SU-DHL-6 (cell line): ENCODE data around the gene NR2F6.
A peak's percentile ranks its signal among the peaks of the same experiment; 100 is the strongest.

Source experiments
- H2AFZ ChIP-seq: fragments of 200-600 bp; sonication (generic); 2 replicates; pipeline ENCODE4 v1.6.1; 2014; ENCODE audit warnings: low read depth, mild to moderate bottlenecking, moderate library complexity, mixed read lengths, antibody characterized with exemption, low read length; ENCODE audit not compliant: severe bottlenecking
- H3F3A ChIP-seq: fragments of 200-600 bp; shearing (Covaris generic); 2 replicates; pipeline ENCODE4 v1.6.0; 2016; ENCODE audit warnings: antibody characterized with exemption, mild to moderate bottlenecking; ENCODE audit not compliant: insufficient read depth
- H3K27ac ChIP-seq: fragments of 200-600 bp; sonication (generic); 2 replicates; pipeline ENCODE4 v1.5.1; 2016; ENCODE audit warnings: low read depth, mild to moderate bottlenecking, low read length, moderate library complexity, mixed read lengths
- H3K27me3 ChIP-seq: fragments of 200-600 bp; sonication (generic), shearing (Covaris generic); 2 replicates; pipeline ENCODE4 v1.6.0; 2014; ENCODE audit warnings: mild to moderate bottlenecking, low read length
- H3K36me3 ChIP-seq: fragments of 200-600 bp; sonication (generic); 2 replicates; pipeline ENCODE4 v1.6.1; 2014; ENCODE audit warnings: mild to moderate bottlenecking, low read length, mixed read lengths
- H3K4me2 ChIP-seq: fragments of 300-600, 200-600 bp; shearing (Covaris generic), sonication (generic); 2 replicates; pipeline ENCODE4 v1.6.0; 2014; ENCODE audit warnings: low read length, low read depth, mild to moderate bottlenecking; ENCODE audit not compliant: poor library complexity, severe bottlenecking
- H3K4me3 ChIP-seq: fragments of 200-600 bp; sonication (generic); 2 replicates; pipeline ENCODE4 v1.5.1; 2014; ENCODE audit warnings: antibody characterized with exemption, low read length, mild to moderate bottlenecking, mixed read lengths; ENCODE audit not compliant: insufficient read depth, poor library complexity, severe bottlenecking
- H3K79me2 ChIP-seq: fragments of 200-600 bp; sonication (generic); 2 replicates; pipeline ENCODE4 v1.6.1; 2014; ENCODE audit warnings: mild to moderate bottlenecking, low read length, moderate library complexity; ENCODE audit not compliant: insufficient read depth
- H3K9ac ChIP-seq: fragments of 200-600 bp; sonication (generic); 2 replicates; pipeline ENCODE4 v1.7.0; 2014; ENCODE audit warnings: mild to moderate bottlenecking, low read length
- H3K9me2 ChIP-seq: fragments of 200-600 bp; sonication (generic); replicated peaks from 2 replicates; pipeline ENCODE4 v1.6.1; 2014; ENCODE audit warnings: low read length; ENCODE audit not compliant: insufficient read depth
- H3K9me3 ChIP-seq: fragments of 200-600 bp; sonication (generic); 2 replicates; pipeline ENCODE4 v1.6.1; 2014; ENCODE audit warnings: low read length, mixed read lengths; ENCODE audit not compliant: insufficient read depth
- H4K20me1 ChIP-seq: fragments of 200-600 bp; sonication (generic); 2 replicates; pipeline ENCODE4 v1.6.1; 2014; ENCODE audit warnings: low read depth, mild to moderate bottlenecking, antibody characterized with exemption, low read length, moderate library complexity, mixed read lengths
- EZH2phosphoT487 ChIP-seq: fragments of 200-600 bp; sonication (generic), shearing (Covaris generic); conservative IDR thresholded peaks from 2 replicates; pipeline ENCODE4 v1.6.1; 2018; ENCODE audit warnings: mild to moderate bottlenecking, antibody characterized with exemption, low read length, moderate library complexity, mixed read lengths
- TF ChIP-seq, protein P1 (sequence below): fragments of 200-600 bp; sonication (generic); IDR thresholded peaks from one replicate; pipeline ENCODE4 v1.5.1; 2017; ENCODE audit warnings: antibody characterized with exemption, mild to moderate bottlenecking, low read length, moderate library complexity; ENCODE audit not compliant: insufficient read depth, poor library complexity, severe bottlenecking

Gene NR2F6

GRCh38 chr19:17292301-17293074, 46.8 kb upstream of the NR2F6 start:
- Histone ChIP-seq H3K9me2 (no peaks in the 10 kb centered on the region), H2AFZ (peak overlapping the region; percentile 52), H3K36me3 (no peaks in the 10 kb centered on the region), H3F3A (peaks cover 5% of the 10 kb centered on the region; the same call in 1 of the 2 replicates), H3K27me3 (no peaks in the 10 kb centered on the region), H3K9ac (peak overlapping the region; percentile 68), H3K9me3 (no peaks in the 10 kb centered on the region), H3K4me2 (peak overlapping the region; percentile 71), H3K4me3 (peak overlapping the region; percentile 71), H3K27ac (peak overlapping the region; percentile 62), H4K20me1 (no peaks in the 10 kb centered on the region), H3K79me2 (peaks cover 4% of the 10 kb centered on the region)
- TF ChIP-seq, protein P1, sequence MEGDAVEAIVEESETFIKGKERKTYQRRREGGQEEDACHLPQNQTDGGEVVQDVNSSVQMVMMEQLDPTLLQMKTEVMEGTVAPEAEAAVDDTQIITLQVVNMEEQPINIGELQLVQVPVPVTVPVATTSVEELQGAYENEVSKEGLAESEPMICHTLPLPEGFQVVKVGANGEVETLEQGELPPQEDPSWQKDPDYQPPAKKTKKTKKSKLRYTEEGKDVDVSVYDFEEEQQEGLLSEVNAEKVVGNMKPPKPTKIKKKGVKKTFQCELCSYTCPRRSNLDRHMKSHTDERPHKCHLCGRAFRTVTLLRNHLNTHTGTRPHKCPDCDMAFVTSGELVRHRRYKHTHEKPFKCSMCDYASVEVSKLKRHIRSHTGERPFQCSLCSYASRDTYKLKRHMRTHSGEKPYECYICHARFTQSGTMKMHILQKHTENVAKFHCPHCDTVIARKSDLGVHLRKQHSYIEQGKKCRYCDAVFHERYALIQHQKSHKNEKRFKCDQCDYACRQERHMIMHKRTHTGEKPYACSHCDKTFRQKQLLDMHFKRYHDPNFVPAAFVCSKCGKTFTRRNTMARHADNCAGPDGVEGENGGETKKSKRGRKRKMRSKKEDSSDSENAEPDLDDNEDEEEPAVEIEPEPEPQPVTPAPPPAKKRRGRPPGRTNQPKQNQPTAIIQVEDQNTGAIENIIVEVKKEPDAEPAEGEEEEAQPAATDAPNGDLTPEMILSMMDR = peak; percentile 42
- no peak for TF ChIP-seq EZH2phosphoT487

DNA sequence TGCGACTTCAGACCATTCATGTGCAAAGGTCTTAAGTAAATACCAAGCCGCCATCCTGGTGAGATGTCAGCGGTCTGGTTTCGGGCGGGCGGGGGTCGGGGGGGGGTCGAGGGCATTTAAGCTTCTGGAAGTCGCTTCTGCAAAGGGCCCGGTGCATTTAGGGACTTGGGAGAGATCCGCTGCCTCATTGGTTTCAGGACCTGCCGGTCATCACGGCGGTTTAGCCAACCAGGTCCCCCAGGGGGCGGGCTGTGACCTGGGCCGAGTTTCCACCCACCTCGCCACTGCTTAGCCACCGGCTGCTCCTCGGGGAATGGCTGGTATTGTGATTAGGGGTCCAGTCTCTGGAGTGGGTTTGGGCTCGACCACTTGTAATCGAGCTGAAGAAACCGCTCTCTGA, 43.8 kb upstream of the NR2F6 start:
- Histone ChIP-seq H3K79me2 (peaks cover 4% of the 10 kb centered on the region), H2AFZ (no peak overlapping the region), H3K36me3 (0 out of 2 replicates have a peak, but pooled peaks cover 9% of the 10 kb centered on the region), H3K27me3 (no peaks in the 10 kb centered on the region), H3K4me2 (no peak overlapping the region), H3K27ac (no peak overlapping the region), H3K9me2 (no peaks in the 10 kb centered on the region), H3K9ac (no peak overlapping the region), H4K20me1 (no peaks in the 10 kb centered on the region), H3K9me3 (no peaks in the 10 kb centered on the region), H3F3A (0 out of 2 replicates have a peak, but pooled peaks cover 7% of the 10 kb centered on the region), H3K4me3 (no peak overlapping the region)
- TF ChIP-seq, protein P1 = no peak
- TF ChIP-seq EZH2phosphoT487 = no peak

DNA sequence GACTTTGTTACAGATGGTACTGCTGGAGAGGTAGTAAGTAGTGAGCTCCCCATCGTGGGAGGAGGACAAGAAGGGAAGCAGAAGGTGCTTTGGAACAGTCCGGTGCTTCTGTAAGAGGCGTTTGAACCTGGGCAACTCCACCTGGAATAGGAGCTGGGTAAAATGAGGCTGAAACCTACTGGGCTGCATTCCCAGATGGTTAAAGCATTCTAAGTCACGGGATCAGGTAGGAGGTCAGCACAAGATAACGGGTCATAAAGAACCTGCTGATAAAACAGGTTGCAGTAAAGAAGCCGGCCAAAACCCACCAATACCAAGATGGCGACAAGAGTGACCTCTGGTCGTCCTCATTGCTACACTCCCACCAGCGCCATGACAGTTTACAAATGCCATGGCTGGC, 41.0 kb upstream of the NR2F6 start:
- Histone ChIP-seq H3K36me3 (peaks cover 20% of the 10 kb centered on the region), H3K9me2 (no peaks in the 10 kb centered on the region), H3K79me2 (peaks cover 16% of the 10 kb centered on the region), H3K4me3 (no peak overlapping the region), H3K9me3 (no peaks in the 10 kb centered on the region), H3K27me3 (no peaks in the 10 kb centered on the region), H3K4me2 (no peak overlapping the region), H3F3A (0 out of 2 replicates have a peak, but pooled peaks cover 7% of the 10 kb centered on the region), H4K20me1 (peaks cover 7% of the 10 kb centered on the region; the same call in 1 of the 2 replicates), H3K27ac (no peak overlapping the region), H2AFZ (no peak overlapping the region), H3K9ac (no peak overlapping the region)
- TF ChIP-seq EZH2phosphoT487 = no peak
- TF ChIP-seq, protein P1 = no peak
